Subcutaneous adipose tissue (tissue), 4 donors: ENCODE data around the gene PHRF1. TPM values are rescaled to one million over a fixed set of nuclear protein-coding genes. Genes with fewer than 3 reads are reported as not detected.

Source experiments
- CTCF ChIP-seq: fragments of 450-650 bp; IDR thresholded peaks from one replicate; pipeline ENCODE4 v1.5.1; 2016; ENCODE audit warnings: low read depth, mild to moderate bottlenecking, control low read depth, antibody characterized with exemption, moderate library complexity
- total RNA-seq, 4 donors: library from RNA; depleted of rRNA; stranded (reverse); fragments of >200 nt; gene quantifications; one replicate each; pipeline ENCODE4 v1.1.0, GENCODE V29; 2016

The PHRF1 gene
- total RNA-seq, 4 donors from 2014 or later, result 9.0 to 28.4 (median 12.6) TPM

- TF ChIP-seq CTCF, result no peak
Measured at GRCh38 chr11:614623-615503, 38.6 kb downstream of the PHRF1 start.

- TF ChIP-seq CTCF, result no peak
Measured at GRCh38 chr11:615504-616319, 39.4 kb downstream of the PHRF1 start, which contains the start of gene IRF7. IRF7 (minus strand) TSS chr11:615950; CDS start chr11:615364, 586 bp downstream.

- no peak for TF ChIP-seq CTCF
Measured at GRCh38 chr11:616320-617198, 40.3 kb downstream of the PHRF1 start.

GRCh38 chr11:617199-617911, 41.1 kb downstream of the PHRF1 start:
- TF ChIP-seq CTCF, result no peak

GRCh38 chr11:617912-618682, 41.8 kb downstream of the PHRF1 start:
- TF ChIP-seq CTCF, result no peak
